GM10266 (cell line): ENCODE results near the gene DPM3.

Experiments
- DNase-seq: peaks from one replicate; pipeline ENCODE4 v3.0.0; 2012; ENCODE audit errors: extremely low spot score
- TF ChIP-seq, protein P1 (sequence below): IDR thresholded peaks from 2 replicates; pipeline ENCODE4 v1.5.1; 2012; ENCODE audit warnings: mild to moderate bottlenecking, low read depth; ENCODE audit not compliant: control insufficient read depth, insufficient read depth; ENCODE audit errors: missing control alignments

The DPM3 gene

GRCh38 chr1:155174324-155175280, 34.3 kb upstream of the DPM3 start:
- TF ChIP-seq, protein P1, sequence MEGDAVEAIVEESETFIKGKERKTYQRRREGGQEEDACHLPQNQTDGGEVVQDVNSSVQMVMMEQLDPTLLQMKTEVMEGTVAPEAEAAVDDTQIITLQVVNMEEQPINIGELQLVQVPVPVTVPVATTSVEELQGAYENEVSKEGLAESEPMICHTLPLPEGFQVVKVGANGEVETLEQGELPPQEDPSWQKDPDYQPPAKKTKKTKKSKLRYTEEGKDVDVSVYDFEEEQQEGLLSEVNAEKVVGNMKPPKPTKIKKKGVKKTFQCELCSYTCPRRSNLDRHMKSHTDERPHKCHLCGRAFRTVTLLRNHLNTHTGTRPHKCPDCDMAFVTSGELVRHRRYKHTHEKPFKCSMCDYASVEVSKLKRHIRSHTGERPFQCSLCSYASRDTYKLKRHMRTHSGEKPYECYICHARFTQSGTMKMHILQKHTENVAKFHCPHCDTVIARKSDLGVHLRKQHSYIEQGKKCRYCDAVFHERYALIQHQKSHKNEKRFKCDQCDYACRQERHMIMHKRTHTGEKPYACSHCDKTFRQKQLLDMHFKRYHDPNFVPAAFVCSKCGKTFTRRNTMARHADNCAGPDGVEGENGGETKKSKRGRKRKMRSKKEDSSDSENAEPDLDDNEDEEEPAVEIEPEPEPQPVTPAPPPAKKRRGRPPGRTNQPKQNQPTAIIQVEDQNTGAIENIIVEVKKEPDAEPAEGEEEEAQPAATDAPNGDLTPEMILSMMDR, result no peak
- DNase-seq, result peak; percentile 45

DNA sequence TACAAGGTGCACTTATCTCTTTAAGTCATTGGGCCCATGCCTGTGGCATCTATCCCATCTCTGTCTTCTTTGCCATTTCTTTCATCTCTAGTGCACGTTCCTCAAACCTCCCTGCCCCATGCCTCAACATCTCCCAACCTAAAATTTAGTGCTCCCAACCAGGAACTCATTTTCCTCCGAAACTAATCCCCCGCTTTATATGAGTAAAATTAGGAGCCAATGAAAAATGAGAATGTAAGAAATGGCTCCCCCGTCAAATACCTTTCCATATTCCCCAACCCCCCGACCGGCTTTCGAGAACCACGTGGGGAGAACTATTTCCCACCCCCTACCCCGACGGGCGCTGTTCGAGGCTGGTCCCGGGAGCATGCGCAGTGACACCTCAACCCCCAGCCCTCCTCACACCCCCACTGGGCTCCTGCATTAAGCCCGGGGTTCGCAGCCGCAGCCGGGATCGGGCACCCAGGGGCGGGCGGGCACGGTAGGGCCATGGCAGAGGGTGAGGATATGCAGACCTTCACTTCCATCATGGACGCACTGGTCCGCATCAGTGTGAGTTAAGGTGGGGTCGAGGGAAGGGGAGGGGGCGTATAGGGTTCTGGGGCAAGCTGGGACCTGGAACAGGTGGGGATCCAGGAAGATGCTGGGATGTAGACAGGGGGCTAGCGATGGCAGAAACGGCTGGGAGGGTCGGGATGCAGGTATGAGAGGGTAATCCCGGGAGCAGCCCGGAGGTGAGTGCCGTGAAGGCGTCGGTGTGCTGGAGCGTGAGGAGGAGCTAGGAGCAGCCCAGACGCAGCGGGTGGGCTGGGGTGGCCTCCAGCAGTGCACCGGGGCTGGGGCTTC, 33.4 kb upstream of the DPM3 start, which contains the start of gene TRIM46:
TRIM46 (plus strand) TSS at position 372 of the 846 bp plus-strand sequence; CDS start at position 490, 118 bp downstream.
- TF ChIP-seq, protein P1, result no peak
- DNase-seq, result peak; percentile 85

- TF ChIP-seq, protein P1, result peak; percentile 98
- peak; percentile 97 for DNase-seq
Measured at GRCh38 chr1:155172732-155173477, 32.6 kb upstream of the DPM3 start, which contains the start of gene KRTCAP2. KRTCAP2 (minus strand) TSS chr1:155173304; CDS start chr1:155173224, 80 bp downstream.

DNA sequence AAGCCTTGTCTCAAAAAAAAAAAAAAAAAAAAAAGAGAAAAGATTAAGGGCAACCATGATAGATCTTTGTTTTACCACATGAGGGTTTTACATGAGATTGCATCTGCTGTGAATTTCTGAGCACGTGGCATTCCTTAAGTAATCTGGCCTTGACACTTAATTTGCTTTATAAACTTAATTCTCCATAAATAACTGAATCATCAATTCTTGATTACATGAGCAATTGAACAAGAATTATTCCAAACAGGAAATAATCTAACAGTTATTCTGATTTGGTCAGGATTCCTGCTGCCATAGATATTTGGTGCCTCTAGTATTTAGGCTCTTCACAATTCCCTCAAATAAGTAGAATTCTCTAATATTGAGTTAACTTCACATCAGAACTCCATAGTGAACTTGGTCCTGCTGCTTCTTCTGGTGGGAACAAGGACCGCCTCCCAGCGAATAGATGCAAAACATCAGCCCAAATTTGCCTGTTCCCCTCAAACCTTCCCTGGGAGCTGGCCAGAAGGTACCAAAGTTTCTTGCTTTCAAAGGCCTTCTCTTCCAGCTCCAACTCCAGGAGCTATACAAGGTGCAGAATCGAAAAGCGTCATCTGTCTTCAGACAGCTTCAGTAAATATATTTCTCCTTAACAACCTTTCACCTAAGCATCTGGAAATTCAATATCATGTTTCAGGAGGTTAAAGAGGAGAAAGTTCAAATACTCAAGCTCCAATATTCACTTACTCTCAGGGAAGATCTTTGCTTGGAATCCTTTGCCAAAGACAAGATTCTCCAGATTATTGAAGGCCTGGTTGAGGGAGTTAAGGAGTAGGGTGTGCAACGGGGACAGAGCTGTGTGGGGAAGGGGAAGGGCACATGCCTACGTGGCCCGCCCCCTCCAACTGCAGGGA, 31.8 kb upstream of the DPM3 start:
- no peak for DNase-seq
- TF ChIP-seq, protein P1, result no peak

- TF ChIP-seq, protein P1, result no peak
- no peak for DNase-seq
Measured at GRCh38 chr1:155170806-155171205, 30.5 kb upstream of the DPM3 start.
